Spleen (tissue), 11 donors: Measurements from ENCODE around the gene MBNL2. TPM values are rescaled to one million over a fixed set of nuclear protein-coding genes. Genes with fewer than 3 reads are reported as not detected.

Source experiments
- DNase-seq: peaks from one replicate; pipeline ENCODE4 v3.0.0-alpha.2; 2020
- H3K27ac ChIP-seq, 8 donors: fragments of 200-600 bp; sonication (generic) in 7 of 8; 1 replicate in 4 of 8; 2 replicates in 4 of 8; pipeline versions ENCODE4 v1.5.0 to v1.8.0; 2016 to 2021; ENCODE audit warnings: inconsistent platforms in 4 of 8, mild to moderate bottlenecking in 4 of 8, moderate library complexity in 1 of 8
- H3K27me3 ChIP-seq, 7 donors: fragments of 200-600 bp; sonication (generic) in 6 of 7; replicated peaks in 1 of 7; 1 replicate in 4 of 7; 2 replicates in 3 of 7; pipeline versions ENCODE4 v1.5.0 to v1.8.0; 2016 to 2021; ENCODE audit warnings: inconsistent platforms in 3 of 7, mild to moderate bottlenecking in 1 of 7
- H3K36me3 ChIP-seq, 6 donors: fragments of 200-600 bp; sonication (generic) in 5 of 6; 1 replicate in 4 of 6; 2 replicates in 2 of 6; pipeline versions ENCODE4 v1.5.0 to v1.8.0; 2016 to 2021; ENCODE audit warnings: inconsistent platforms in 2 of 6
- H3K4me1 ChIP-seq, 6 donors: fragments of 200-600 bp; sonication (generic) in 5 of 6; 1 replicate in 3 of 6; 2 replicates in 3 of 6; pipeline versions ENCODE4 v1.5.0 to v1.8.0; 2016 to 2021; ENCODE audit warnings: inconsistent platforms in 3 of 6
- H3K4me3 ChIP-seq, 8 donors: fragments of 200-600 bp; sonication (generic) in 7 of 8; 1 replicate in 4 of 8; 2 replicates in 4 of 8; pipeline versions ENCODE4 v1.5.0 to v1.8.0; 2016 to 2021; ENCODE audit warnings: inconsistent platforms in 4 of 8, mild to moderate bottlenecking in 4 of 8, moderate library complexity in 2 of 8
- H3K9me3 ChIP-seq, 8 donors: fragments of 200-600 bp; sonication (generic) in 7 of 8; 1 replicate in 4 of 8; 2 replicates in 4 of 8; pipeline versions ENCODE4 v1.5.0 to v1.8.0; 2016 to 2021; ENCODE audit warnings: inconsistent platforms in 4 of 8
- POLR2A ChIP-seq, 3 donors: fragments of 450-650 bp; IDR thresholded peaks; one replicate each; pipeline ENCODE4 v1.5.1; 2017; ENCODE audit warnings: antibody characterized with exemption in 3 of 3, mild to moderate bottlenecking in 1 of 3
- POLR2AphosphoS5 ChIP-seq, 3 donors: sonication (generic); formaldehyde crosslinking; IDR thresholded peaks; one replicate each; pipeline ENCODE4 v1.5.1; 2017; ENCODE audit warnings: antibody characterized with exemption in 3 of 3
- WGBS, 5 donors: extraction: QIAGEN DNeasy Blood & Tissue Kit in 3 of 5; methylation state at CpG; one replicate each; pipeline versions ENCODE4 v1.1.5 to v1.1.7; 2013 to 2018; 5-methylcytosine and 5-hydroxymethylcytosine counted together
- intact Hi-C: fragments of 100-400 bp; cut with DNase I; formaldehyde crosslinking; loops from one replicate; pipeline ENCODE4 v1.15.0; 2023; ENCODE audit warnings: low total_unique reads
- polyA plus RNA-seq, 3 donors: library from polyadenylated mRNA; stranded (reverse); fragments of 200-250 nt; gene quantifications; one replicate each; pipeline ENCODE4 v1.2.1, GENCODE V29; 2013
- small RNA-seq, 4 donors: library from RNA; depleted of rRNA; stranded (forward); fragments of <200 nt; gene quantifications; one replicate each; pipeline ENCODE3, GENCODE V24; 2016
- total RNA-seq, 7 donors: library from RNA; depleted of rRNA in 3 of 7; stranded (reverse); fragments of >200 nt in 3 of 7; fragmentation: NEBNext Ultra II Directional in 4 of 7; extraction: Animal tissue kit (Norgen Biotek cat#: 25700) in 4 of 7; gene quantifications; one replicate each; pipeline versions ENCODE4 v1.1.0 to v1.2.1, GENCODE V29; 2016 to 2021
- TF ChIP-seq, protein P1 (sequence below), 11 experiments: fragments of 200-600 bp in 7 of 11; fragments of 450-650 bp in 4 of 11; sonication (generic) in 4 of 11; IDR thresholded peaks in 8 of 11; conservative IDR thresholded peaks in 3 of 11; 1 replicate in 7 of 11; 2 replicates in 4 of 11; pipeline versions ENCODE4 v1.4.0 to v1.8.0; 2016 to 2021; ENCODE audit warnings: antibody characterized with exemption in 11 of 11, inconsistent platforms in 4 of 11, mild to moderate bottlenecking in 1 of 11
- donor health status: healthy with polysubstance abuse.
- donor health status: DM: no; HTN: no; CAD: no; lungs with moderate emphysema.
- donor health status: DM: no; HTN: no; CAD: no.
- donor health status: Bipolar disorder and iron deficiency.
- donor health status: healthy.
- donor health status: DM: no; HTN: no; CAD: no.
- donor health status: DM: yes; HTN: yes; CAD: no.

The MBNL2 gene
- total and polyA plus RNA-seq, 10 donors = 7.0 to 56.3 (median 31.1) TPM

DNA sequence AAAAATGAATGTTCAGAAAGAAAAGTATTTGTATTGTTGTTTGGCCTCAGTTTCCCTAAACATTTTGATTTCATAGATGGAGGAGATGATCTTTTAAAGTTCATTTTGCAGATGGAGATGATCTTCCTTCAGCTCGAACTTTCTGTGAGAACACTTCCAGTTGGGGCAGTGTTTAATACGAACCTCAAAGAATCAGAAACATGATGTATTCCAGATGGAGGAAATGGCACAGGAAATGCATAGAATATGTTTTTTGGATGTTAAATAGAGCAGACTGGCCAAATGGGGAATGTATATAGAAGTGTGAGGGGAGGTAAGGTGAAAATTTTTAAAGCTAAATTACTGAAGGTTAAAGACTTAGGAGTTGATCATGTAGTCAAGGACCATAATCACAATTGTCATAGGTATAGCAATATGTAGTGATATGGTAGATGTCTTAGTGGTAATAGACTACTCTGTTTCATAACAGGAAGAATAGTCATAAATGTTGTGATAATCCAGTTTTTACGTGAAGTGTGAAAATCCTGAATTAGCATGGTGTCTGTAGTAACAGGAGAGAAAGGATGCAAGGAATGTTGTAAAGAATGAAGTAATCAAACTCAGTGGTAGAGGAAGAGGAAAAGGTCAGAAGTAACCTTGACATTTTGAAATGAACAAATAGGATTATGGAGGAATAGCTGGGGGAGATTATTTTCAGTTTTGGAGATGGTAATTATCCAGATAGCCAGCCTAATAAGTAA, 216.9 kb downstream of the MBNL2 start:
- no peak for DNase-seq
- WGBS, 5 donors = 54 to 71% (median 64%) methylated on average over 3 of the region's 3 CpGs
- Histone ChIP-seq H3K27me3 (no peaks in the 10 kb centered on the region), H3K4me3 (no peak overlapping the region), H3K27ac (peak overlapping the region in 1 of 8 donors; percentile 9), H3K36me3 (peaks cover 0 to 11% (median 0%) of the 10 kb centered on the region in 6 donors), H3K9me3 (no peaks in the 10 kb centered on the region), H3K4me1 (peaks cover 0 to 77% (median 48%) of the 10 kb centered on the region in 6 donors)
- TF ChIP-seq POLR2AphosphoS5 (IDR thresholded peaks at IDR 0.05) (no peak), POLR2A (IDR thresholded peaks at IDR 0.05) (no peak)
- TF ChIP-seq, protein P1, sequence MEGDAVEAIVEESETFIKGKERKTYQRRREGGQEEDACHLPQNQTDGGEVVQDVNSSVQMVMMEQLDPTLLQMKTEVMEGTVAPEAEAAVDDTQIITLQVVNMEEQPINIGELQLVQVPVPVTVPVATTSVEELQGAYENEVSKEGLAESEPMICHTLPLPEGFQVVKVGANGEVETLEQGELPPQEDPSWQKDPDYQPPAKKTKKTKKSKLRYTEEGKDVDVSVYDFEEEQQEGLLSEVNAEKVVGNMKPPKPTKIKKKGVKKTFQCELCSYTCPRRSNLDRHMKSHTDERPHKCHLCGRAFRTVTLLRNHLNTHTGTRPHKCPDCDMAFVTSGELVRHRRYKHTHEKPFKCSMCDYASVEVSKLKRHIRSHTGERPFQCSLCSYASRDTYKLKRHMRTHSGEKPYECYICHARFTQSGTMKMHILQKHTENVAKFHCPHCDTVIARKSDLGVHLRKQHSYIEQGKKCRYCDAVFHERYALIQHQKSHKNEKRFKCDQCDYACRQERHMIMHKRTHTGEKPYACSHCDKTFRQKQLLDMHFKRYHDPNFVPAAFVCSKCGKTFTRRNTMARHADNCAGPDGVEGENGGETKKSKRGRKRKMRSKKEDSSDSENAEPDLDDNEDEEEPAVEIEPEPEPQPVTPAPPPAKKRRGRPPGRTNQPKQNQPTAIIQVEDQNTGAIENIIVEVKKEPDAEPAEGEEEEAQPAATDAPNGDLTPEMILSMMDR (IDR thresholded peaks at IDR 0.05 in 8 of 11, conservative IDR thresholded peaks at IDR 0.05 in 3 of 11) = no peak
- intact Hi-C loops = loop anchor here (10.0 kb wide), 1 partner anchor 216 kb away; no protein-coding TSS in a partner anchor

DNA sequence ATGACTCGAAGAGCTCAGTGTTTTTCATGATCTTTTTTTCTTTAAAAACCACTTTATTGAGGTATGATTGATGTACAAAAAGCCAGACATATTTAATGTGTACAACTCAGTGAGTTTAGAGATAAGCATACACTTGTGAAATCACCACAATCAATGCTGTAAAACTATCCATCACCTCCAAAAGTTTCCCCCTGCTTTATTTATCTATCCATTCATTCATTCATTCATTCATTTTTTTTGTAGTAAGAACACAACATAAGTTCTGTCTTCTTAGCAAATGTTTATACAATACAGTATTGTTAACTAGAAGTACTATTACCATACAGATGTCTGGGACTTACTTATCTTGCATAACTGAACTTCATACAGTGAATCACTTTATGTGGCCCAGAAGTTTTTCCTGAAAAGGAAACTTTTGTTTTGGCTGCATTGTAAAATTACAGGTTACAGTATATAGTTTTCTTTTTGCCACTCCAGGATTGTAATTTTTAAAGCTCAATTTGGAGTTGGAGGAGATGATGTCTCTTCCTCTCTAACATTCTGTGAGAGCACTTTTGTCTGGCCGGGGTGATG, 218.6 kb downstream of the MBNL2 start:
- TF ChIP-seq POLR2AphosphoS5 (IDR thresholded peaks at IDR 0.05) = no peak
- TF ChIP-seq POLR2A (IDR thresholded peaks at IDR 0.05) = no peak
- TF ChIP-seq, protein P1 (IDR thresholded peaks at IDR 0.05 in 8 of 11, conservative IDR thresholded peaks at IDR 0.05 in 3 of 11) = no peak
- 55 to 74% (median 62%) methylated on average over 2 of the region's 2 CpGs for WGBS, 5 donors
- no peak for DNase-seq
- Histone ChIP-seq H3K27me3 (no peaks in the 10 kb centered on the region), H3K36me3 (peaks cover 0 to 13% (median 0%) of the 10 kb centered on the region in 6 donors), H3K27ac (no peak overlapping the region), H3K4me1 (peaks cover under 1 to 69% (median 42%) of the 10 kb centered on the region in 6 donors), H3K4me3 (no peak overlapping the region), H3K9me3 (no peaks in the 10 kb centered on the region)
- intact Hi-C loops = no loop called here

DNA sequence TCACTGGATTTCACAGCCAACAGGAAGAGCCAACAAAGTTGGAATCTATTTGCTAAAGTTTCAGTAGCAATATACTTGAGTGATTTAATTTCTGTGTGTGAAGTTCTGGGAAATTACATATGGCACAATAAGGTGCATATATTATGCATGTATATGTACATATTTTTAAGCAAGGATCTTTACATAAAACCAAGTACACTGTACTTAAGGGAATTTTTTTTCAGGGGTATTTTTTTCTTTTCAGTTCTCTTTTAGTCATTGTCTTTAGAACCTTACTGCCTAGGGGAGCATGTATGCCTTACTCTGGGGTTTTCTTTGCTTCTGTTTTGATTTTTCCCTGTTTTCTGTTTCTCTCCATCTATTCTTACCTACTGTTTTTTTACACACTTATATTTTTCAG, 219.2 kb downstream of the MBNL2 start:
- peaks cover 0 to 20% (median 0%) of the 10 kb centered on the region in 6 donors for H3K36me3 ChIP-seq
- H3K27me3 ChIP-seq = no peaks in the 10 kb centered on the region
- no peak overlapping the region for H3K27ac ChIP-seq
- H3K4me3 ChIP-seq = no peak overlapping the region
- no peaks in the 10 kb centered on the region for H3K9me3 ChIP-seq
- TF ChIP-seq POLR2AphosphoS5 (IDR thresholded peaks at IDR 0.05) (no peak), POLR2A (IDR thresholded peaks at IDR 0.05) (no peak)
- TF ChIP-seq, protein P1 (IDR thresholded peaks at IDR 0.05 in 8 of 11, conservative IDR thresholded peaks at IDR 0.05 in 3 of 11) = no peak
- peaks cover 3 to 65% (median 36%) of the 10 kb centered on the region in 6 donors for H3K4me1 ChIP-seq
- intact Hi-C loops = no loop called here
- no peak for DNase-seq

Small RNAs within 50 kb of the gene (small RNA-seq; reads per million reads assigned to genes)
- gene AL442067.1 = 0 reads per million in 4 donors
- 0 reads per million in 4 donors for gene RNA5SP37

Other genes starting within 250 kb of the MBNL2 start
- under 1 TPM in 4 of 7 donors, not detected in 3; 0.32 to 0.85 (median 0.61) TPM for gene OXGR1, start 227.9 kb upstream of the MBNL2 start, total RNA-seq
- under 1 TPM; 0.03 to 0.32 (median 0.20) TPM for gene OXGR1, start 227.9 kb upstream of the MBNL2 start, polyA plus RNA-seq
- 10 to 100 TPM; 21.5 to 39.0 (median 32.1) TPM for gene RAP2A, start 211.8 kb downstream of the MBNL2 start, total RNA-seq
- 10 to 100 TPM in 1 of 3 donors, 1 to 10 TPM in 2; 5.2 to 10.5 (median 8.0) TPM for gene RAP2A, start 211.8 kb downstream of the MBNL2 start, polyA plus RNA-seq